GM21737 (cell line): ENCODE data around the gene ACADS.

Experiments
- ATAC-seq: cut with Tn5 transposase; IDR thresholded peaks from one replicate; pipeline ENCODE4 v1.9.1; 2021; ENCODE audit warnings: mild to moderate bottlenecking, moderate library complexity; ENCODE audit not compliant: unreplicated experiment

ACADS gene

GRCh38 chr12:120725659-120726509 lies at the start of gene ACADS:
TSS of gene ACADS (plus strand) at chr12:120725826. CDS start at chr12:120725886, 60 bp downstream.
- ATAC-seq, result peak; percentile 93

DNA sequence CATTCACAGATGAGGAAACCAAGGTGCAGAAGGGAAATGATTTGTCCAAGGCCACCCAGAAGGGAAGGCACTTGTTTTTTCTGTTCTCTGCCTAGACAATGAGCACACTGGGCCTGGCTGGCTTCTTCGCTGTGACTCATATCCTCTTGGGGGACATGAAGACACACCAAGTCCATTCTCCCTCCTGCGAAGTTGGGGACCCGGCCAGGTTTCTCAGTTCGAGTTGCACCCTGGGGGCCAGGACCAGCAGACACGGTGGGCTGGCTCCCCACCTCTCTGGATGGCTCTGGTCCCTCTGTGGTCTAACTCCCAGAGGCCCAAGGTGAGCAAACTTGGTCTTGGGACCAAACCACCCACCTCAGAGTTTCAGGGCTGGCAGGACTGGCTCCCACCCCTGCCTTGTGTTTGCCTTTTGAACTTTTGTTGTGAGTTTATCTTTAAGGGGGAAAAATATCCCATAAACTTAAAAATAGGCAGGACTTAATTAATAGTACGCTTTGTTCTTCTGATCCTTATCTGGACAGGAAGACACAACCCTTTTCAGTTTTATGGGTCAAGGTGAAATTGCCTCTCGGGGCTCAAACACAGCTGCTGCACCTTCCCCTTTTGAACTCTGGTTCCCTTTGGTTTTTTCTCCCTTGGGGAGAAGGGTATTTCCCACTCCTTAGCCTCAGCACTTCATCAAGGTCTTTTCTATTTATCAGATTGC lies 47.7 kb upstream of the ACADS start:
- ATAC-seq, result peak; percentile 53

- ATAC-seq, result no peak
Observed at GRCh38 chr12:120678572-120678971, 47.1 kb upstream of the ACADS start.

DNA sequence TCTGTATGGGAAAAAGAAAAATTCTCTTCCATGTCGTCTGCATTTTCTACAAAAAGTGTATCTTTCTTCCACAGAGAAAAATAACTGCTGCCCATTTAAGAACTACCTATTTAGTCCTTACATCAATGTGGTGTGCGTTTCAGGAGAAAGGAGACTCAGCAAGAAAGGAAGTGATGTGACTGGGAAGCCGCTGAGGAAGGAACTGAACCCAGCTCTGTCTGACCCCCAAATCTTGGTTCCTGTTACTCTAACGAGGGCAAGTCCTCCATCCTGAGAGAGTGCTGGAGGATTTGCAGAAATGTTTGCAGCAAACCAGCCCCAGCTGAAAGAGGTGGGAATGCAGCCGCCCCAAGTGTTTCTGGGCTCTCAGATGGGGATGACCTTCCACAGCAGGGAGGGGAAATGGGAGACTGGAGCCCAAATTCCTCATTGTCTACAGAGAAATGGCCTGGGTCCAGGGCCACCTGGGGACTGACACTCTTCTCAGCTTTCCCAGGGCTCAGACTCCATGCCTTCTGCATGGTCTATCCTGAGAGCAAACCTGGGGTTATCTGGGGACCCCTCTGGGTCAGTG lies 45.4 kb upstream of the ACADS start:
- no peak for ATAC-seq

DNA sequence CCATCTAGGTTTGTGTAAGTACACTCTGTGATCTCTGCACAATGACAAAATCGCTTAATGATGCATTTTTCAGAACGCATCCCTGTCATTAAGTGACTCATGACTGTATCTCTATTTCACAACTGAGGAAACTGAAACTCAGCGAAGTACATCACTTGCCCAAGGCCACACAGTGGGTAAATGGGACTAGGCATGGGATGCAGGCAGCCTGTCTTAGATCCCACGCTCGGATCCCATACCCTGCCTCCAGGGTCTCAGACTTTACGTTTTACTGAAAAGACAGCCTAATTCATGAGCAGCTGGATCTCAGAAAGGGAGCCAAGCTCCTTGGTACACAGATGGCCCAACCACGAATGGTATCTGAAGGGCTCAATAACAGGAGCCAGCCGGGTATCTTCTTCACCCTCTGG lies 41.1 kb upstream of the ACADS start:
- ATAC-seq, result peak; percentile 4

- ATAC-seq, result no peak
Observed at GRCh38 chr12:120685522-120685921, 40.1 kb upstream of the ACADS start.

DNA sequence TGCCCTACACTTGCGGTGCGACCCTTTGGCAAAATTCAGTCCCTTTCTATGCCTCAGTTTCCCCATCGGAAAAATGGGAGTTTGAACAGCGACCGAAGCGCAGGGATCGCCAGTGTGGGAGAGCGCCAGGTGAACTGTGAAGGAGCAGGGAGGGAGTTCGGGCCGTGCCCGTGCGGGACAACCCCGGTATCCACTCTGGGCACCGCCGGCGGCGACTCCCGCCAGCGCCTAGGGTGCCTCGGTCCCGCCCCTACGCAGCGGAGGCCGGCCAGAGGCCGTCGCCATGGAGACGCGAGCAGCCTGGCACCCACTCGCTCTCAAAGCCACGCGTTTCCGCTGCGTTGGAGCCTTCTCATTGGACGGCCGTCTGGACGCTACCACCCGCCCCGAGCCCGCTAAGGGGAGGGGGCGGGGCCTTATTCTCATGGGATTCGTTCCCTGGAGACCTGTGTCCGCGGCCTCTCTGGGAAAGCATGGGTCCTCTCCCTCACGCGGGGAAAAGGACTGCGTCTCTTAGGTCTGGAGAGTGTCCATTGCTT lies 39.4 kb upstream of the ACADS start:
- peak; percentile 65 for ATAC-seq

DNA sequence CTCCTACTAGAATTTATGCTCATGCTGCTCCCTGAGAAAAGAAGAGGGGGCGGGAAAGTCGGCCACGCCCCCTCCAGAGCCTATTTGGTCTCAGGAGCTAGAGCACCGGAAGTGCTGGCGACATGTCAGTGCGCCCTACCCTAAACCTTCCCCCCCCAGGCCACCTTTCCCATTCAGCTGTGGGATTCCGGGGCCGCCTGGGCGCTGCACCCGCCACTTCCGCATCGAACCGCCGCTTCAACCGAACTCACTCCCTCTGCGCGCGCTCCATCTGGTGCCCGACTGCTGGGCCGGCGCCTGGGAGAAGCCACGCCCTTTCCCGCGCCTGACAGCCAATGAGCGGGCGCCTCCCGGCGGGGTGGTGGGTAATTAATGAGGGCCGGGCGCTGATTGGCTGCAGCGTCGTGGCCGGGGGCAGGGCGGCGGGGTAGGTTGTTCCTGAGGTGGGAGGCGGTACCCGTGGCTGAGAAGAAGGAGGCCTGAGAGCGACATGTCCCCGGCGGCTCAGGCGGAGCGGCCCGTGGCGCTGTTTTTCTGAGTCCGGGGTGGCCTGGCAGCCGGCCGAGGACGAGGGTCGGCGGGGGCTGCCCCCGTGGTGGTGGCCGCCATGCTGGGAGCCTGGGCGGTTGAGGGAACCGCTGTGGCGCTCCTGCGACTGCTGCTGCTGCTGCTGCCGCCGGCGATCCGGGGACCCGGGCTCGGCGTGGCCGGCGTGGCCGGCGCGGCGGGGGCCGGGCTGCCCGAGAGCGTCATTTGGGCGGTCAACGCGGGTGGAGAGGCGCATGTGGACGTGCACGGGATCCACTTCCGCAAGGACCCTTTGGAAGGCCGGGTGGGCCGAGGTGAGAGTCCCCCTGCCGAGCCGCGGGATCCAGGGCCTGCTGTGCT lies 38.7 kb upstream of the ACADS start, which contains the start of gene MLEC:
Gene MLEC (plus strand): TSS at position 460 of the 888 bp plus-strand sequence. CDS start 148 bp downstream, at position 608.
- ATAC-seq, result peak; percentile 59

- ATAC-seq, result no peak
Observed at GRCh38 chr12:120687578-120688289, 37.9 kb upstream of the ACADS start.

DNA sequence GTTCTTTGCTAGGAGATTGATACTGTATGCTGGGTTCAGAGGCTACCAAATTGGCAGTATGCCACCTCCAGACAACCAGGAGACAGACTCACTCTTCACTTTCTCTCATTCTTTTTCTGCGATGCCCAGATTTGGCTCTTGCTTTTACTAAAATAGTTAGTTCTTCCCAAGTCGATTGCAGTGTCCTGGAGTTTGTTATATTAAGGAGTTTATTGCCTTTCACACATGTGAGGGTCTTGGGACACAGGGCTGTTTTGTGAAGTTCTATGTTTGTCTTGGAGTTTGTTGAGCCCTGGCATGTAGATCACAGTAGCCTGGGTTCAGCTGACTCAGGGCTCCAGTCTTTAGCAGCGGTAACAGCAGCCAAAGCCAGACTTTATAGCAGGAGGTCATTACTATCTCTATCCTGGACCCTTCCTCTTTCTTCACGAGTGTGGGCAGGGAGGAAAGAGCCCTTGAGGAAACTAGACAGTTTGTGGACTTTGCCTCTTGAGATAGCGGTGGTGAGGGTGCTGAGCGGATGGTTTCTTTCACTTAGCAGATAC lies 37.0 kb upstream of the ACADS start:
- no peak for ATAC-seq

GRCh38 chr12:120689397-120690082 lies 36.1 kb upstream of the ACADS start:
- ATAC-seq, result no peak

DNA sequence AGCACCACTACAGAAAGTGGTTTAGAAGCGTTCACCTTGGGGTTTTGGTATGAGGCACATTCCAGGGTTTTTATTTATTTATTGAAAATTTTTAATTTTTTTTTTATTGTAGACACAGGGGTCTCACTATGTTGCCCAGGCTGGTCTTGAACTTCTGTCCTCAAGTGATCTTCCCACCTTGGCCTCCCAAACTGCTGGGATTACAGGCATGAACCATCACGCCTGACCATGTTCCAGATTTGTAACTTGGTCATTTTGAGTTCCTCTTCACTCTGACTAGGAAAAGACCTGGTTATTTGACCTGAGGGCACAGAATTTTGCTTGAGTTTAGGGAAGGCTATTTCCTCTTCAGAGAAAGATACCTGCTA lies 35.6 kb upstream of the ACADS start:
- no peak for ATAC-seq

DNA sequence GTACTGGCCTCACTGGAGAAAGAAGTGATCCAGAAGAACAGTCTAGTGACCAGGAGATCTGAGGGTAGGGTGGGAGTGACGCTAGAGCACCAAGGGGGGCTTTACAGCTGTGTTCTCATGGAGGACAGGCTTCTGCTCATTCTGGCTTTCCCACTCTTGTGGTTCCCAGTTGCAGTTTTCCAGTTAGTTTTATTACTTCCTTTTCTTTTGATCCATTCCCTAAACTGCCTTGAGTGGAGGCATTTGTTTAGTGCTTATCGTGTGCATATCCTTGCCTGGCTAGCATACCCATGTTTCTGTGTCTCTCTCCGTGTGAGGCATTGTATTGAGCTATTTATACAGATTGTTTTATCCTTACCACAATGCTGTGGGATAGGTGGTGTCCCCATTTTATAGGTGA lies 34.6 kb upstream of the ACADS start:
- no peak for ATAC-seq

DNA sequence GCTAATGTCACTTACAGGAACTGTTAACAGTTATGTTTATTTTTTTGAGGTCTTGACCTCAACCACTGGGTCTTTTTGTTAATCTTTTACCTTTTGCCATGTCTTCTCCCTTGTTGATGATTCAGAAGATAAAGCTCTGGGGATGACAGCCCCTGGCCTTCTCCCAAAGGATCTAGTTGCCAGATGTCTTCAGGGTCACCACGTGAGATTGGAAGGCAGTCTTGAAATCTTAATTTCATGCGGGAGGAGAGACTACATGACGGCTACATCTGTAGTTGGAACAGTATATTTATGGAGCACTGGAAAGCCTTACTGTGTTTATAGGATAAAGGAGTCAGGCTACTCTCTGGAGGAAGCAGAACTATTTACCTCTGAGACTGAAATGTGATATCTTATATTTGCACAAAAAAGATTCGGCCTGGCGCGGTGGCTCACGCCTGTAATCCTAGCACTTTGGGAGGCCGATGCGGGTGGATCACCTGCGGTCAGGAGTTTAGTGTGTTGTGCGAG lies 33.0 kb upstream of the ACADS start:
- ATAC-seq, result no peak

GRCh38 chr12:120693848-120694247 lies 31.8 kb upstream of the ACADS start:
- ATAC-seq, result no peak

DNA sequence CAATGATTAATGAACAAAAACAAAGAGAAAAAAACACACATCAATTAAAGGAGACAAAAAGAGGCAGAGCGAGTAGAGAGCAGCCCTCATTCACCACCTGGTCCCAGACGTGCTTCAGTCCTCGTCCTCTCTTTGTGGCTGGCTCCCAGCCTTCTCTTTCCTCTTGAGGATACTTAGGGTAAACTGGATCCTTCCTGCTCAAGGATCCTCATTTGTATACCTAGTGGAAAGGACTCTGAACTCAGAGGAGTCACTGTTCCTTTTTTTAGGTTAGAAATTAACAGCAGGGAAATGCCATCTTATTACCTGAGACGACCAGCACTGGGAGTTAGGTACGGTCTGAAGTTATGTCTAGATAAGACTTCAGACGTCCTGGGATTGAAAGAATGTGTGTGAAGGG lies 29.0 kb upstream of the ACADS start:
- no peak for ATAC-seq

- no peak for ATAC-seq
Observed at GRCh38 chr12:120697344-120697743, 28.3 kb upstream of the ACADS start.

DNA sequence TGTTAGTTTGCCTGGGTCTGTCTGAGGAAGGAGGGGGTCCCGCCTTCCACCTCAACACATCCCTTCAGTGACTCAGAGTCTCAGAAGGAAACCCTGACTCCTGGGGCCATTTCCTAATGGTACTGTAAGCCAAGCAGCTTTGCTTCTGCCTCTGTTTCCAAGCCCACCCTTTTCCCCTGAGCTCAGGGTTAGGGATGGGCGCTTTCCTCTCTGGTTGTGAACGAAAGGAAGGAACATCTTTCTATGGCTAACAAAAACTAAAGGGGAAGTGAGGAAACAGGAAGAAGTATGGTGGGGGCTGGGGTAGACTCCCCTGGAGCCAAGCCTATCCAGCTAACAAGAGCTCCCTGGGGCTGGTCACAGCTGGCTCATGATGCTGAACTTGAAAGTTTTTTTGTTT lies 27.0 kb upstream of the ACADS start:
- ATAC-seq, result no peak

GRCh38 chr12:120699553-120699952 lies 26.1 kb upstream of the ACADS start:
- no peak for ATAC-seq
